Cardiac muscle cell (in vitro differentiated cells and primary cell): ENCODE measurements around the gene MORN4. TPM values are rescaled to one million over a fixed set of nuclear protein-coding genes. Genes with fewer than 3 reads are reported as not detected.

Experiments used
- DNase-seq, 2 donors: peaks; one replicate each; pipeline versions ENCODE4 v3.0.0 to v3.0.0-alpha.2; 2010 to 2017; ENCODE audit warnings: low read depth in 1 of 2, low spot score in 1 of 2
- H3K27ac ChIP-seq: fragments of 200-600 bp; sonication (generic); 2 replicates; pipeline ENCODE4 v1.5.1; 2016
- H3K27me3 ChIP-seq: fragments of 200-600 bp; sonication (generic); 2 replicates; pipeline ENCODE4 v1.6.0; 2016; ENCODE audit warnings: control low read depth
- H3K36me3 ChIP-seq: fragments of 200-600 bp; sonication (generic); 2 replicates; pipeline ENCODE4 v1.5.1; 2016; ENCODE audit warnings: control low read depth
- H3K4me1 ChIP-seq: fragments of 200-600 bp; sonication (generic); 2 replicates; pipeline ENCODE4 v1.8.1; 2017; ENCODE audit warnings: low read depth, mild to moderate bottlenecking, mixed run types
- H3K4me3 ChIP-seq: fragments of 200-600 bp; sonication (generic); 2 replicates; pipeline ENCODE4 v1.5.1; 2016; ENCODE audit warnings: mild to moderate bottlenecking
- H3K9me3 ChIP-seq: fragments of 200-600 bp; sonication (generic); 2 replicates; pipeline ENCODE4 v1.5.1; 2017; ENCODE audit warnings: low read depth, mild to moderate bottlenecking, control low read depth
- polyA plus RNA-seq: library from polyadenylated mRNA; unstranded; fragments of >200 nt; fragmentation: Nextera tagmentation; extraction: Ambion mirVana; gene quantifications from 2 replicates; pipeline ENCODE4 v1.2.1, GENCODE V29; 2016
- total RNA-seq: library from RNA; depleted of rRNA; stranded (reverse); fragments of >200 nt; gene quantifications from 2 replicates; pipeline ENCODE4 v1.2.3, GENCODE V29; 2016
- TF ChIP-seq, protein P1 (sequence below): IDR thresholded peaks from 2 replicates; pipeline ENCODE4 v1.5.1; 2012; ENCODE audit warnings: low read depth, mild to moderate bottlenecking, low read length

Gene MORN4
- total and polyA plus RNA-seq, 2 experiments from 2014 or later, result 18.7 to 48.1 TPM

DNA sequence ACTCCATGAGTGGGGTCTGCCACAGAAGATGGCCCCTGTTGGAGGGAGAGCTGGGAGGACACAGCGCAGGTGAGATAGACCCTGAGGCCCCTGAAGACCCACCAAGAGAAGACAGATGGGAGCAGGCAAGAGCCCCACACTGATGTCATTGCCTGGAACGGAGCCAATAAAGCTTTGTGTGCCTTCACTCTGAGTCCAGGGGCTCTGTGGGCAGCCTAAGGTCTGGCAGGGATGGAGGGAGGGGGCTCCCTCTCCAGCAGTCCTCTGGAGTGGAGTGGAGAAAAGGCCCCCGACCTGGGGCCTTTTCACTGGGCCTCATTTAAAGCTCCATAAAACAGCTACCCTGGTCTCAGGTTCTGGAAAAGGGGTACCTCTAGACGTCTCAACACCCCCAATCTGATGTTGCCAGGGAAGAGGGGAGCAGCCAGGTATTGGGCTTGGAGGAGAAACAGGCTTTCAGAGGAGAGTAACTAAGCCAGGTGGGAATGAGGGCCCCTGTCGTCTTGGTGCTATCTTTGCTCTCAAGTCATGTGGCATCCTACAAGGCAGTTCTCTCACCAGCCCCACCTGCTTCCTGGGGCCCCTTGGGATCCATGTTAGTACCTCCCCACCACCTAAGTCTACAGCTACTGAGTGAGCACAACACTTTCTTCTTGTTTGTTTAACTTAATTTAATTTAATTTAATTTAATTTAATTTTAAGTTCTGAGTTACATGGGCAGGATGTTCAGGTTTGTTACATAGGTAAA is 42.4 kb downstream of the MORN4 start:
- no peaks in the 10 kb centered on the region for H3K27me3 ChIP-seq

DNA sequence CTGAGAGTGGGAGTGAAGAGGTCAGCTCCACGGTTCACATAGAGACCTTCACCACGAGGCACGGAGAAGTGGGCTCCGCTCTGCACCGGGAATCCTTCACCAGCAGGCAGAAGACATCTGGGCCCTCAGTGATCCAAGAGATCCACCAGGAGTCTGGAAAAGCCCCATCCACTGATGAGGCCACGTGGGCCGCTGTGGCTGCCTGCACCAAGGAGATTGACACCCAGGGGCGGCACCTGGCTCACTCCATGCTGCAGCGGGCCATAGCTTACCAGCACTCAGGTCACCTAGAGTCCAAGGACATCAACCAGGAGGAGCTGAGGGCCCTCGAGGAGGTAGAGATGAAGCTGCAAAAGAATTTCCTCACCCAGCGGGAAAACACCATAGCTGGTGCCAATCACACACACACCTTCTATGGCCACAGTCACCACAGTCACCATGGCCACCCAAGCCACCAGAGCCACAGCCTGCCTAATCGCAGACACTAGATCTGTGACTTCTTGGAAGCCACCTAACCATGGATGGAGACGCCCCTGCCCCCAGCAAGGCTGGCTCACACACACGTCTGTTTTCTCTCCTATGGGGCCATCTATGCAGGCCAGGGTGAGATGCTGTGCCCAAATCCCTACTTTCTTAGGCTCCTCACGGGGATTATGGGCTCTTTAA is 43.1 kb downstream of the MORN4 start:
- no peaks in the 10 kb centered on the region for H3K36me3 ChIP-seq
- no peak overlapping the region for H3K4me3 ChIP-seq
- no peak for DNase-seq
- H3K4me1 ChIP-seq, result no peaks in the 10 kb centered on the region
- H3K9me3 ChIP-seq, result no peaks in the 10 kb centered on the region
- no peaks in the 10 kb centered on the region for H3K27me3 ChIP-seq
- TF ChIP-seq, protein P1, sequence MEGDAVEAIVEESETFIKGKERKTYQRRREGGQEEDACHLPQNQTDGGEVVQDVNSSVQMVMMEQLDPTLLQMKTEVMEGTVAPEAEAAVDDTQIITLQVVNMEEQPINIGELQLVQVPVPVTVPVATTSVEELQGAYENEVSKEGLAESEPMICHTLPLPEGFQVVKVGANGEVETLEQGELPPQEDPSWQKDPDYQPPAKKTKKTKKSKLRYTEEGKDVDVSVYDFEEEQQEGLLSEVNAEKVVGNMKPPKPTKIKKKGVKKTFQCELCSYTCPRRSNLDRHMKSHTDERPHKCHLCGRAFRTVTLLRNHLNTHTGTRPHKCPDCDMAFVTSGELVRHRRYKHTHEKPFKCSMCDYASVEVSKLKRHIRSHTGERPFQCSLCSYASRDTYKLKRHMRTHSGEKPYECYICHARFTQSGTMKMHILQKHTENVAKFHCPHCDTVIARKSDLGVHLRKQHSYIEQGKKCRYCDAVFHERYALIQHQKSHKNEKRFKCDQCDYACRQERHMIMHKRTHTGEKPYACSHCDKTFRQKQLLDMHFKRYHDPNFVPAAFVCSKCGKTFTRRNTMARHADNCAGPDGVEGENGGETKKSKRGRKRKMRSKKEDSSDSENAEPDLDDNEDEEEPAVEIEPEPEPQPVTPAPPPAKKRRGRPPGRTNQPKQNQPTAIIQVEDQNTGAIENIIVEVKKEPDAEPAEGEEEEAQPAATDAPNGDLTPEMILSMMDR, result no peak
- no peak overlapping the region for H3K27ac ChIP-seq

More for the DNA sequence above, 42.4 kb downstream of the MORN4 start:
- Histone ChIP-seq H3K4me1 (no peaks in the 10 kb centered on the region), H3K9me3 (no peaks in the 10 kb centered on the region), H3K4me3 (no peak overlapping the region), H3K27ac (no peak overlapping the region), H3K36me3 (no peaks in the 10 kb centered on the region)
- TF ChIP-seq, protein P1, result no peak
- no peak for DNase-seq

DNA sequence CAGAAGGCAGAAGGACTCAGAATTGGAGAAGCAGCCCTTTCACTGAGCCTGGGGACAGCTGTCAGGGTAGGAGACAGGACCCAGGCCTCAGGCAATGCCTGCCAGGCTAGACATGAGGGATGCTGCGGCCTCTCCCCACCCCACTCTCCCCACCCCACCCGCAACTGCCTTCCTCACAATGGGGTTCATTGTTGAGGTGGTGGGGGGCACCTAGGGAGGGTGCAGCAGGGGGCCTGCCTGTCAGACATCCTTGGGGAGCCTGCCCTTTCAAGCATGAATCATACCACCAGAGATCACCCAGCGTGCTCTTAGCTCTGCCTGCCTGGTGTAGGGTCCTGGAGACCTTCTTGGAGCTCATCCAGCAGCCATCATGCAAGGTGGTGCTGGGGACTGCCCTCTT is 43.8 kb downstream of the MORN4 start, which contains the start of gene C10orf62:
TSS of gene C10orf62 (plus strand) at position 243 of the 400 bp plus-strand sequence. CDS start 177 bp downstream, outside the sequence.
- DNase-seq, result no peak
- no peak within 1 kb of the TSS for H3K27ac ChIP-seq
- no peaks in the 10 kb centered on the region for H3K27me3 ChIP-seq
- H3K4me3 ChIP-seq, result no peak within 1 kb of the TSS
- no peaks in the 10 kb centered on the region for H3K36me3 ChIP-seq
- TF ChIP-seq, protein P1, result no peak
- no peaks in the 10 kb centered on the region for H3K4me1 ChIP-seq
- H3K9me3 ChIP-seq, result no peaks in the 10 kb centered on the region

DNA sequence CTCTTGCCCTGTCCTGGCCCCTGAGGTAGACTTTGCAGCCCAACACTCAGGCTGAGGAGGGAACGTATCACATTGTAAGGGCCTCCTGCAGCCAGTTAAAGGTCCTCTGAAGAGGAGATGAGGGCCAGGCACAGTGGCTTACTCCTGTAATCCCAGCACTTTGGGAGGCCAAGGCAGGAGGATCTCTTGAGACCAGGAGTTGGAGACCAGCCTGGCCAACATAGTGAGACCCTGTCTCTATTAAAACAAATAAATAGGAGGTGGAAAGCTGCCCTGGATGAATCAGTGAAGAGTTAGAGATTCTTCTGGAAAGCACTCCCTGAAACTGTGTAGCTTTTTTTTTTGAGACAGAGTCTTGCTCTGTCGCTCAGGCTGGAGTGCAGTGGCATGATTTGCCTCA is 46.1 kb downstream of the MORN4 start:
- H3K36me3 ChIP-seq, result no peaks in the 10 kb centered on the region
- H3K4me3 ChIP-seq, result no peak overlapping the region
- TF ChIP-seq, protein P1, result no peak
- H3K27ac ChIP-seq, result no peak overlapping the region
- H3K27me3 ChIP-seq, result no peaks in the 10 kb centered on the region
- peaks cover 5% of the 10 kb centered on the region for H3K4me1 ChIP-seq
- DNase-seq, result no peak
- no peaks in the 10 kb centered on the region for H3K9me3 ChIP-seq

DNA sequence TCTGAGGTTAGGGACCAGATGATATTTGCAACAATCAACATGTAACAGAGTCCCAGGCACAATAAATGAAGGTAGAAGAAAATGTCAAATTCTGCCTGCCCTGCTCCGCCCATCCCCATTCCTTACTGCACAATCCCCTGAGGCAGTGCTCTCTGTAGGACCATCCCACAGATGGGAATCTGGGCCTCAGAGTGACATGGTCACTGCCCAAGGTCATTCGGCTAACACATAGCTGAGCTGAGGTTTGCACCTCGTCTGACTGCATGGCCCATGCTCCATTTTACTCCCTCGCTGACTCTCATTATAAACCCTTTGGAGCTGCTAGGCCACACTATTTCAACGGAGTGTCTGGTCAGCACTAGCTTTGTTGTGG is 47.9 kb downstream of the MORN4 start:
- no peak for DNase-seq
- TF ChIP-seq, protein P1, result no peak
- H3K4me1 ChIP-seq, result peaks cover 5% of the 10 kb centered on the region
- H3K9me3 ChIP-seq, result no peaks in the 10 kb centered on the region
- no peaks in the 10 kb centered on the region for H3K36me3 ChIP-seq
- no peaks in the 10 kb centered on the region for H3K27me3 ChIP-seq
- no peak overlapping the region for H3K27ac ChIP-seq
- H3K4me3 ChIP-seq, result no peak overlapping the region
